GM12872 (cell line): ENCODE data around the gene NUDT8.

Experiments used
- TF ChIP-seq, protein P1 (sequence below): IDR thresholded peaks from 3 replicates; pipeline ENCODE4 v1.5.1; 2011; ENCODE audit warnings: low read depth, mild to moderate bottlenecking, low read length, moderate library complexity; ENCODE audit not compliant: insufficient read depth

Gene NUDT8

GRCh38 chr11:67596753-67597300, 32.9 kb downstream of the NUDT8 start:
- TF ChIP-seq, protein P1, sequence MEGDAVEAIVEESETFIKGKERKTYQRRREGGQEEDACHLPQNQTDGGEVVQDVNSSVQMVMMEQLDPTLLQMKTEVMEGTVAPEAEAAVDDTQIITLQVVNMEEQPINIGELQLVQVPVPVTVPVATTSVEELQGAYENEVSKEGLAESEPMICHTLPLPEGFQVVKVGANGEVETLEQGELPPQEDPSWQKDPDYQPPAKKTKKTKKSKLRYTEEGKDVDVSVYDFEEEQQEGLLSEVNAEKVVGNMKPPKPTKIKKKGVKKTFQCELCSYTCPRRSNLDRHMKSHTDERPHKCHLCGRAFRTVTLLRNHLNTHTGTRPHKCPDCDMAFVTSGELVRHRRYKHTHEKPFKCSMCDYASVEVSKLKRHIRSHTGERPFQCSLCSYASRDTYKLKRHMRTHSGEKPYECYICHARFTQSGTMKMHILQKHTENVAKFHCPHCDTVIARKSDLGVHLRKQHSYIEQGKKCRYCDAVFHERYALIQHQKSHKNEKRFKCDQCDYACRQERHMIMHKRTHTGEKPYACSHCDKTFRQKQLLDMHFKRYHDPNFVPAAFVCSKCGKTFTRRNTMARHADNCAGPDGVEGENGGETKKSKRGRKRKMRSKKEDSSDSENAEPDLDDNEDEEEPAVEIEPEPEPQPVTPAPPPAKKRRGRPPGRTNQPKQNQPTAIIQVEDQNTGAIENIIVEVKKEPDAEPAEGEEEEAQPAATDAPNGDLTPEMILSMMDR, result no peak

DNA sequence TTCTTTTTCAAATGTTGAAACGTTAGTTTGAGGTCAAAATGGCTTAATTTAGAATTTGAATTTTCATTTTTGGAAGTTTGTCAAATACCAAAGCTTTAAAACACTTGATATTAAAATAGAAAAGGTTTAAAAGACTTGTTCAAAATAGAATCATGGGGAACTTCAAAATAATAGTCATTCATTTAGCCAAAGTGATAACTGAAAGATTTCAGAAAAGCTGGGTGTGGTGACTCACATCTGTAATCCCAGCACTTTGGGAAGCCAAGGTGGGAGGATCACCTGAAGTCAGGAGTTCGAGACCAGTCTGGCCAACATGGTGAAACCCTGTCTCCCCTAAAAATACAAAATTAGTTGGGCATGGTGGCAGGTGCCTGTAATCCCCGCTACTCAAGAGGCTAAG, 35.3 kb downstream of the NUDT8 start:
- TF ChIP-seq, protein P1, result no peak

GRCh38 chr11:67593565-67593905, 36.2 kb downstream of the NUDT8 start:
- TF ChIP-seq, protein P1, result no peak

GRCh38 chr11:67592880-67593564, 36.7 kb downstream of the NUDT8 start:
- TF ChIP-seq, protein P1, result no peak

DNA sequence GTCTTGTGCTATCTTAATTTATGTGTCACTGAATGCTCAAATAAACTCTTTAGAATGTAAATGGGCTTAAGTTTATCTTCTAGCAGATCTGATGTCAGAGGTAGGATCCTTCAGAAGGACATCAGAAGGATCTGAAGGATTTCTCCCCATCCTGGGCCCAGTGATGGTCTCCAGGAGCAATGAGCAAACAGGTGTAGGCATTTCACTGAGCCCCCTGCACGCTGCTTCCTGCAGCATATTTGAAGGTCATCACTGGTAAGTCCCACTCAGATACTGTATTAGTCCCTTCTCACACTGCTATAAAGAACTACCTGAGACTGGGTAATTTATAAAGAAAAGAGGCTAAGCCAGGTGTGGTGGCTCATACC, 41.6 kb downstream of the NUDT8 start:
- TF ChIP-seq, protein P1, result no peak

GRCh38 chr11:67586568-67587250, 43.0 kb downstream of the NUDT8 start:
- TF ChIP-seq, protein P1, result no peak

DNA sequence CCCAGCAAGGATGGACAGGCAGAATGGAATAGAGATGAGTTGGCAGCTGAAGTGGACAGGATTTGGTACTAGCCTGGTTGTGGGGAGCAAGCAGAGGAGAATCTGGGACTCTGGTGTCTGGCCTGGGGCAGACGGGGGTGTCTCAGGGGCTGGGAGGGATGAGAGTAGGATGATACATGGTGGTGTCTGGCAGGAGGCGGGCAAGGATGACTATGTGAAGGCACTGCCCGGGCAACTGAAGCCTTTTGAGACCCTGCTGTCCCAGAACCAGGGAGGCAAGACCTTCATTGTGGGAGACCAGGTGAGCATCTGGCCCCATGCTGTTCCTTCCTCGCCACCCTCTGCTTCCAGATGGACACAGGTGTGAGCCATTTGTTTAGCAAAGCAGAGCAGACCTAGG, 43.8 kb downstream of the NUDT8 start:
- TF ChIP-seq, protein P1, result no peak
